ENCODE data around the gene REPIN1. TPM values are rescaled to one million over a fixed set of nuclear protein-coding genes. Genes with fewer than 3 reads are reported as not detected.

REPIN1 gene
- total and polyA plus RNA-seq, 9 of the 15 experiments (the other 6 are each of a cell fraction or from before 2014, with no cell fraction given), result 8.1 to 283 (median 94.3) TPM

DNA sequence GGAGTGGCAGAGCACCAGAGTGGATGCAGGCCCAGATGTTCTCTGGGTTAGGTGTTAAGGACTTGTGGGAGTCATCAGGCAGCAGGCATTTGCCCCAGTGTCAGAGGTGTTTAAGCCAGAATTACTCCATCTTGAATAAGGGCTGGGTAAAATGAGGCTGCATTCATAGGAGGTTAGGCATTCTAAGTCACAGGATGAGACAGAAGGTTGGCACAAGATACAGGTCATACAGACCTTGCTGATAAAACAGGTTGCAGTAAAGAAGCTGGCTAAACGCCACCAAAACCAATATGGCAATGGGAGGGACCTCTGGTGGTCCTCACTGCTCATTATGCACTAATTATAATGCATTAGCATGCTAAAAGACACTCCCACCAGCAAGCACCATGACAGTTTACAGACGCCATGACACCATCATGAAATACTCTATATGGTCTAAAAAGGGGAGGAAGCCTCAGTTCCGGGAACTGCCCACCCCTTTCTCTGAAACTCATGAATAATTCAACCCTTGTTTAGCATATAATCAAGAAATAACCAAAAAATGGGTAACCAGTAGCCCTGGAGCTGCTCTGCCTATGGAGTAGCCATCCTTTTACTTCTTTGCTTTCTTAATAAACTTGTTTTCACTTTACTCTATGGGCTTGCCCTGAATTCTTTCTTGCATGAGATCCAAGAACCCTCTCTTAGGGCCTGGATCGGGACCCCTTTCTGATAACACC is 46.3 kb upstream of the REPIN1 start (continued):
- no peak for TF ChIP-seq FOXJ2 (tag; IDR thresholded peaks at IDR 0.05)
- TF ChIP-seq SOX6 (IDR thresholded peaks at IDR 0.05), result no peak; the same call in 1 of the 2 replicates
- TF ChIP-seq ZBTB1 (CRISPR knock-in tag; IDR thresholded peaks at IDR 0.05; ENCODE audit: borderline replicate concordance, low read depth), result no peak
- 0 out of 2 replicates have a peak, but pooled peaks have one; percentile 18 for TF ChIP-seq CEBPB (tag; IDR thresholded peaks at IDR 0.05)
- 0 out of 2 replicates have a peak, but pooled peaks have one; percentile 23 for TF ChIP-seq KLF13 (tag; IDR thresholded peaks at IDR 0.05; ENCODE audit: borderline replicate concordance, low read depth)
- TF ChIP-seq, protein P1, sequence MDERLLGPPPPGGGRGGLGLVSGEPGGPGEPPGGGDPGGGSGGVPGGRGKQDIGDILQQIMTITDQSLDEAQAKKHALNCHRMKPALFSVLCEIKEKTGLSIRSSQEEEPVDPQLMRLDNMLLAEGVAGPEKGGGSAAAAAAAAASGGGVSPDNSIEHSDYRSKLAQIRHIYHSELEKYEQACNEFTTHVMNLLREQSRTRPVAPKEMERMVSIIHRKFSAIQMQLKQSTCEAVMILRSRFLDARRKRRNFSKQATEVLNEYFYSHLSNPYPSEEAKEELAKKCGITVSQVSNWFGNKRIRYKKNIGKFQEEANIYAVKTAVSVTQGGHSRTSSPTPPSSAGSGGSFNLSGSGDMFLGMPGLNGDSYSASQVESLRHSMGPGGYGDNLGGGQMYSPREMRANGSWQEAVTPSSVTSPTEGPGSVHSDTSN (CRISPR knock-in tag; IDR thresholded peaks at IDR 0.05; ENCODE audit: low read depth), result no peak
- TF ChIP-seq, protein P1 (tag; conservative IDR thresholded peaks at IDR 0.05; ENCODE audit: low read depth), result peak; percentile 43; the same call in 1 of the 2 replicates
- TF ChIP-seq, protein P2, sequence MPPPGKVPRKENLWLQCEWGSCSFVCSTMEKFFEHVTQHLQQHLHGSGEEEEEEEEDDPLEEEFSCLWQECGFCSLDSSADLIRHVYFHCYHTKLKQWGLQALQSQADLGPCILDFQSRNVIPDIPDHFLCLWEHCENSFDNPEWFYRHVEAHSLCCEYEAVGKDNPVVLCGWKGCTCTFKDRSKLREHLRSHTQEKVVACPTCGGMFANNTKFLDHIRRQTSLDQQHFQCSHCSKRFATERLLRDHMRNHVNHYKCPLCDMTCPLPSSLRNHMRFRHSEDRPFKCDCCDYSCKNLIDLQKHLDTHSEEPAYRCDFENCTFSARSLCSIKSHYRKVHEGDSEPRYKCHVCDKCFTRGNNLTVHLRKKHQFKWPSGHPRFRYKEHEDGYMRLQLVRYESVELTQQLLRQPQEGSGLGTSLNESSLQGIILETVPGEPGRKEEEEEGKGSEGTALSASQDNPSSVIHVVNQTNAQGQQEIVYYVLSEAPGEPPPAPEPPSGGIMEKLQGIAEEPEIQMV (tag; conservative IDR thresholded peaks at IDR 0.05; ENCODE audit: low read depth), result peak; percentile 89
- TF ChIP-seq, protein P3, sequence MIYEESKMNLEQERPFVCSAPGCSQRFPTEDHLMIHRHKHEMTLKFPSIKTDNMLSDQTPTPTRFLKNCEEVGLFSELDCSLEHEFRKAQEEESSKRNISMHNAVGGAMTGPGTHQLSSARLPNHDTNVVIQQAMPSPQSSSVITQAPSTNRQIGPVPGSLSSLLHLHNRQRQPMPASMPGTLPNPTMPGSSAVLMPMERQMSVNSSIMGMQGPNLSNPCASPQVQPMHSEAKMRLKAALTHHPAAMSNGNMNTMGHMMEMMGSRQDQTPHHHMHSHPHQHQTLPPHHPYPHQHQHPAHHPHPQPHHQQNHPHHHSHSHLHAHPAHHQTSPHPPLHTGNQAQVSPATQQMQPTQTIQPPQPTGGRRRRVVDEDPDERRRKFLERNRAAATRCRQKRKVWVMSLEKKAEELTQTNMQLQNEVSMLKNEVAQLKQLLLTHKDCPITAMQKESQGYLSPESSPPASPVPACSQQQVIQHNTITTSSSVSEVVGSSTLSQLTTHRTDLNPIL (CRISPR knock-in tag; IDR thresholded peaks at IDR 0.05), result peak; percentile 77; the same call in 1 of the 2 replicates
- TF ChIP-seq, protein P4, sequence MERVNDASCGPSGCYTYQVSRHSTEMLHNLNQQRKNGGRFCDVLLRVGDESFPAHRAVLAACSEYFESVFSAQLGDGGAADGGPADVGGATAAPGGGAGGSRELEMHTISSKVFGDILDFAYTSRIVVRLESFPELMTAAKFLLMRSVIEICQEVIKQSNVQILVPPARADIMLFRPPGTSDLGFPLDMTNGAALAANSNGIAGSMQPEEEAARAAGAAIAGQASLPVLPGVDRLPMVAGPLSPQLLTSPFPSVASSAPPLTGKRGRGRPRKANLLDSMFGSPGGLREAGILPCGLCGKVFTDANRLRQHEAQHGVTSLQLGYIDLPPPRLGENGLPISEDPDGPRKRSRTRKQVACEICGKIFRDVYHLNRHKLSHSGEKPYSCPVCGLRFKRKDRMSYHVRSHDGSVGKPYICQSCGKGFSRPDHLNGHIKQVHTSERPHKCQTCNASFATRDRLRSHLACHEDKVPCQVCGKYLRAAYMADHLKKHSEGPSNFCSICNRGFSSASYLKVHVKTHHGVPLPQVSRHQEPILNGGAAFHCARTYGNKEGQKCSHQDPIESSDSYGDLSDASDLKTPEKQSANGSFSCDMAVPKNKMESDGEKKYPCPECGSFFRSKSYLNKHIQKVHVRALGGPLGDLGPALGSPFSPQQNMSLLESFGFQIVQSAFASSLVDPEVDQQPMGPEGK (CRISPR knock-in tag; IDR thresholded peaks at IDR 0.05; ENCODE audit: borderline replicate concordance), result peak; percentile 82; the same call in 1 of the 2 replicates
- TF ChIP-seq, protein P5, sequence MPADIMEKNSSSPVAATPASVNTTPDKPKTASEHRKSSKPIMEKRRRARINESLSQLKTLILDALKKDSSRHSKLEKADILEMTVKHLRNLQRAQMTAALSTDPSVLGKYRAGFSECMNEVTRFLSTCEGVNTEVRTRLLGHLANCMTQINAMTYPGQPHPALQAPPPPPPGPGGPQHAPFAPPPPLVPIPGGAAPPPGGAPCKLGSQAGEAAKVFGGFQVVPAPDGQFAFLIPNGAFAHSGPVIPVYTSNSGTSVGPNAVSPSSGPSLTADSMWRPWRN (IDR thresholded peaks at IDR 0.05; ENCODE audit: low read depth), result no peak
- no peak for TF ChIP-seq NELFE (IDR thresholded peaks at IDR 0.05; ENCODE audit: insufficient read depth, insufficient read length)
- TF ChIP-seq RBM15 (IDR thresholded peaks at IDR 0.05; ENCODE audit: insufficient read depth, low read length), result no peak
- TF ChIP-seq, protein P6, sequence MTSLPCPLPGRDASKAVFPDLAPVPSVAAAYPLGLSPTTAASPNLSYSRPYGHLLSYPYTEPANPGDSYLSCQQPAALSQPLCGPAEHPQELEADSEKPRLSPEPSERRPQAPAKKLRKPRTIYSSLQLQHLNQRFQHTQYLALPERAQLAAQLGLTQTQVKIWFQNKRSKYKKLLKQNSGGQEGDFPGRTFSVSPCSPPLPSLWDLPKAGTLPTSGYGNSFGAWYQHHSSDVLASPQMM (CRISPR knock-in tag; IDR thresholded peaks at IDR 0.05), result no peak
- TF ChIP-seq PHF8 (IDR thresholded peaks at IDR 0.05; ENCODE audit: borderline replicate concordance, low read length), result no peak
- peak; percentile 88; the same call in 1 of the 2 replicates for TF ChIP-seq HDAC8 (tag; IDR thresholded peaks at IDR 0.05)

All from K562 (cell line).